22Rv1 (cell line): Measurements from ENCODE around the gene ACOXL.

Experiments
- CTCF ChIP-seq: fragments of 450-650 bp; IDR thresholded peaks from 2 replicates; pipeline ENCODE4 v1.5.1; 2017; ENCODE audit warnings: mild to moderate bottlenecking
- ZFX ChIP-seq: fragments of 450-650 bp; IDR thresholded peaks from 2 replicates; pipeline ENCODE4 v1.6.1; 2017; ENCODE audit warnings: antibody characterized with exemption, borderline replicate concordance

GRCh38 chr2:111159641-111160040 lies 427.3 kb downstream of the ACOXL start:
- no peak for TF ChIP-seq CTCF
- no peak for TF ChIP-seq ZFX
